Caco-2 (cell line): ENCODE measurements around the gene SPAG17. TPM values are rescaled to one million over a fixed set of nuclear protein-coding genes. Genes with fewer than 3 reads are reported as not detected.

ENCODE experiments used
- BruUV-seq: library from RNA; stranded (reverse); fragments of 400-500 nt; replicated peaks from 2 replicates; lab custom pipeline; 2021; lab: Mats Ljungman, UMichigan
- CTCF ChIA-PET: fragments of 300-600 bp; sonication (Branson Sonifier 250); formaldehyde crosslinking; loops from one replicate; lab custom pipeline; 2022; ENCODE audit warnings: antibody characterized with exemption; lab: Charles Lee
- POLR2A ChIA-PET: fragments of 300-600 bp; sonication (Branson Sonifier 250); formaldehyde crosslinking; loops from one replicate; lab custom pipeline; 2022; ENCODE audit warnings: antibody characterized with exemption; lab: Charles Lee
- DNase-seq, 2 experiments: peaks; one replicate each; pipeline versions ENCODE4 v3.0.0 to v3.0.0-alpha.2; 2020 to 2022
- H3K27me3 ChIP-seq: replicated peaks from 2 replicates; pipeline ENCODE4 v1.6.0; 2011; ENCODE audit warnings: low read length; ENCODE audit not compliant: control insufficient read depth, insufficient read depth
- H3K36me3 ChIP-seq: 2 replicates; pipeline ENCODE4 v1.5.1; 2011; ENCODE audit warnings: low read length; ENCODE audit not compliant: control insufficient read depth, insufficient read depth
- H3K4me1 ChIP-seq: fragments of 250-450 bp; sonication (Bioruptor Pico); 2 replicates; pipeline ENCODE4 v1.5.1; 2020; ENCODE audit warnings: mild to moderate bottlenecking
- H3K4me3 ChIP-seq: 2 replicates; pipeline ENCODE4 v1.5.1; 2011; ENCODE audit warnings: low read depth, mild to moderate bottlenecking, control low read depth, low read length
- H3K9me3 ChIP-seq: fragments of 250-450 bp; sonication (Bioruptor Pico); 2 replicates; pipeline ENCODE4 v1.5.1; 2020; ENCODE audit warnings: mild to moderate bottlenecking, moderate library complexity
- H3K27ac Mint-ChIP-seq: one replicate; pipeline ENCODE4 v1.8.0; 2022; ENCODE audit warnings: mixed read lengths; ENCODE audit not compliant: unreplicated experiment
- H3K27me3 Mint-ChIP-seq: one replicate; pipeline ENCODE4 v1.8.0; 2022; ENCODE audit warnings: mixed read lengths; ENCODE audit not compliant: insufficient read depth, unreplicated experiment
- H3K36me3 Mint-ChIP-seq: one replicate; pipeline ENCODE4 v1.8.0; 2022; ENCODE audit warnings: mild to moderate bottlenecking, mixed read lengths; ENCODE audit not compliant: insufficient read depth, unreplicated experiment
- H3K4me1 Mint-ChIP-seq: one replicate; pipeline ENCODE4 v1.8.0; 2022; ENCODE audit warnings: low read depth, mixed read lengths; ENCODE audit not compliant: unreplicated experiment
- H3K4me3 Mint-ChIP-seq: one replicate; pipeline ENCODE4 v1.8.0; 2022; ENCODE audit warnings: mild to moderate bottlenecking, moderate library complexity, mixed read lengths; ENCODE audit not compliant: unreplicated experiment
- H3K9me3 Mint-ChIP-seq: one replicate; pipeline ENCODE4 v1.8.0; 2022; ENCODE audit warnings: mixed read lengths; ENCODE audit not compliant: unreplicated experiment
- intact Hi-C: fragments of 100-400 bp; cut with micrococcal nuclease; formaldehyde crosslinking; loops from one replicate; pipeline ENCODE4 v1.10.0; 2022; ENCODE audit not compliant: unreplicated experiment
- total RNA-seq: library from RNA; stranded (reverse); gene quantifications from 2 replicates; pipeline ENCODE4 v1.2.3, GENCODE V29; 2022
- TF ChIP-seq, protein P1 (sequence below), 2 experiments: fragments of 200-600 bp in 1 of 2; IDR thresholded peaks; 1 replicate in 1 of 2; 2 replicates in 1 of 2; pipeline versions ENCODE4 v1.5.1 to v1.8.0; 2011 to 2022; ENCODE audit warnings: antibody characterized with exemption in 1 of 2, control low read depth in 1 of 2, inconsistent platforms in 1 of 2, low read depth in 1 of 2, low read length in 1 of 2, mild to moderate bottlenecking in 1 of 2, moderate library complexity in 1 of 2; ENCODE audit not compliant: insufficient read depth in 1 of 2, severe bottlenecking in 1 of 2, unreplicated experiment in 1 of 2

The SPAG17 gene
- total RNA-seq, 1 experiment from 2014 or later, result not detected

DNA sequence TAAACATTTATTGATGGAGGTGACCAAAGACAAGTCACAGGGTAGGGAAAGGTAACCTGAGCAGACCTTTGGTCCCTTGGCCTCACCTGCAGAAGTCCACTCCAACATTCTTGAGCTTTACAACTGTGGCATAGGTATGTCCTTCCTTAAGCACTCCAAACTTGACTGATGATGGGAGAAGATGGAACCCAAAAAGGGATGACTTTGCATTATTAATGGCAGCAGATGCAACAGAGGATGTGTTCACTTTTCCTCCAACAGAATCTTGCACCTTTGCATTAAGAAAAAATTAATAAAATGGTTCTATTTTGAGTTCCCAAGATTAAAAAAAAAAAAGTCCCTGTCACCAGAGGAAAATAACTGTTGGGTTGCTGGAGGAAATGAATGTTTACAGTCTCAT is 213.3 kb downstream of the SPAG17 start:
- H3K9me3 ChIP-seq, result no peaks in the 10 kb centered on the region
- POLR2A ChIA-PET, result no interaction called here
- intact Hi-C loops, result no loop called here
- CTCF ChIA-PET, result no interaction called here
- no peak overlapping the region for H3K27ac Mint-ChIP-seq
- H3K4me1 ChIP-seq, result no peaks in the 10 kb centered on the region
- TF ChIP-seq, protein P1, sequence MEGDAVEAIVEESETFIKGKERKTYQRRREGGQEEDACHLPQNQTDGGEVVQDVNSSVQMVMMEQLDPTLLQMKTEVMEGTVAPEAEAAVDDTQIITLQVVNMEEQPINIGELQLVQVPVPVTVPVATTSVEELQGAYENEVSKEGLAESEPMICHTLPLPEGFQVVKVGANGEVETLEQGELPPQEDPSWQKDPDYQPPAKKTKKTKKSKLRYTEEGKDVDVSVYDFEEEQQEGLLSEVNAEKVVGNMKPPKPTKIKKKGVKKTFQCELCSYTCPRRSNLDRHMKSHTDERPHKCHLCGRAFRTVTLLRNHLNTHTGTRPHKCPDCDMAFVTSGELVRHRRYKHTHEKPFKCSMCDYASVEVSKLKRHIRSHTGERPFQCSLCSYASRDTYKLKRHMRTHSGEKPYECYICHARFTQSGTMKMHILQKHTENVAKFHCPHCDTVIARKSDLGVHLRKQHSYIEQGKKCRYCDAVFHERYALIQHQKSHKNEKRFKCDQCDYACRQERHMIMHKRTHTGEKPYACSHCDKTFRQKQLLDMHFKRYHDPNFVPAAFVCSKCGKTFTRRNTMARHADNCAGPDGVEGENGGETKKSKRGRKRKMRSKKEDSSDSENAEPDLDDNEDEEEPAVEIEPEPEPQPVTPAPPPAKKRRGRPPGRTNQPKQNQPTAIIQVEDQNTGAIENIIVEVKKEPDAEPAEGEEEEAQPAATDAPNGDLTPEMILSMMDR (IDR thresholded peaks at IDR 0.05; ENCODE audit: insufficient read depth in 1 of 2, low read depth in 1 of 2, low read length in 1 of 2, severe bottlenecking in 1 of 2, unreplicated experiment in 1 of 2), result no peak
- H3K4me1 Mint-ChIP-seq, result no peaks in the 10 kb centered on the region
- no peak for DNase-seq
- H3K4me3 ChIP-seq, result no peak overlapping the region
- no peaks in the 10 kb centered on the region for H3K9me3 Mint-ChIP-seq
- no peak overlapping the region for H3K4me3 Mint-ChIP-seq
- H3K27me3 Mint-ChIP-seq, result no peaks in the 10 kb centered on the region
- no peaks in the 10 kb centered on the region for H3K36me3 Mint-ChIP-seq
- no TSS peak for BruUV-seq
- H3K27me3 ChIP-seq, result no peaks in the 10 kb centered on the region
- H3K36me3 ChIP-seq, result no peaks in the 10 kb centered on the region

- TF ChIP-seq, protein P1 (IDR thresholded peaks at IDR 0.05; ENCODE audit: insufficient read depth in 1 of 2, low read depth in 1 of 2, low read length in 1 of 2, severe bottlenecking in 1 of 2, unreplicated experiment in 1 of 2), result no peak
- H3K9me3 ChIP-seq, result no peaks in the 10 kb centered on the region
- DNase-seq, result no peak
- no peaks in the 10 kb centered on the region for H3K36me3 ChIP-seq
- H3K4me1 ChIP-seq, result no peaks in the 10 kb centered on the region
- Mint-ChIP-seq H3K27ac (no peak overlapping the region), H3K36me3 (peaks cover 4% of the 10 kb centered on the region), H3K4me1 (no peaks in the 10 kb centered on the region), H3K27me3 (no peaks in the 10 kb centered on the region), H3K9me3 (no peaks in the 10 kb centered on the region), H3K4me3 (no peak overlapping the region)
- no TSS peak for BruUV-seq
- H3K27me3 ChIP-seq, result no peaks in the 10 kb centered on the region
- POLR2A ChIA-PET, result no interaction called here
- intact Hi-C loops, result no loop called here
- no peak overlapping the region for H3K4me3 ChIP-seq
- CTCF ChIA-PET, result no interaction called here
Measured at GRCh38 chr1:117970252-117970651, 214.8 kb downstream of the SPAG17 start.

DNA sequence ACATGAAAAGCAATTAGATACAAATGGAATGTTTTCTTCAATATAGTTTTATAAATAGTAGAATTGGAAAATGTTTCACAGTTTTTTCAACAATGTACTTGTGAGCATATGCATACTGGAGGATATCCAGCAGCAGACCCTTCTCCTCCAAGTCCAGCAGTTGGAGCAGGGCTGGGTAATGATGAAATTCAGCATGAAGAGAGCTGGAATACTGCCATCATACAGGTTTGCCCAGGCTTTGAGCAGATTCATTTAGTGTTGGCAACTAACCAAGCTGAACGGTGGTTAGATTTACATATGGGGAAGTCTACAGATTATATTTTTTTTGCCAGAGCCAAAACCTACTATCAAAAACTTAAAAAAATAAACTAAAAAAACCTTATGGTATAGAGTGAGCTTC is 217.1 kb downstream of the SPAG17 start:
- Histone ChIP-seq H3K4me1 (no peaks in the 10 kb centered on the region), H3K4me3 (no peak overlapping the region), H3K36me3 (no peaks in the 10 kb centered on the region), H3K27me3 (no peaks in the 10 kb centered on the region), H3K9me3 (no peaks in the 10 kb centered on the region)
- Mint-ChIP-seq H3K27me3 (no peaks in the 10 kb centered on the region), H3K27ac (no peak overlapping the region), H3K4me3 (no peak overlapping the region), H3K4me1 (no peaks in the 10 kb centered on the region), H3K9me3 (no peaks in the 10 kb centered on the region), H3K36me3 (peaks cover 4% of the 10 kb centered on the region)
- CTCF ChIA-PET, result no interaction called here
- no TSS peak for BruUV-seq
- TF ChIP-seq, protein P1 (IDR thresholded peaks at IDR 0.05; ENCODE audit: insufficient read depth in 1 of 2, low read depth in 1 of 2, low read length in 1 of 2, severe bottlenecking in 1 of 2, unreplicated experiment in 1 of 2), result no peak
- no peak for DNase-seq
- POLR2A ChIA-PET, result no interaction called here
- intact Hi-C loops, result no loop called here
